Esophagus muscularis mucosa (tissue), 3 donors: ENCODE data around the gene TMEM63C.

Source experiments
- POLR2A ChIP-seq: fragments of 450-650 bp; IDR thresholded peaks from one replicate; pipeline ENCODE4 v1.6.1; 2017; ENCODE audit warnings: antibody characterized with exemption, moderate library complexity, mild to moderate bottlenecking, low read depth
- POLR2AphosphoS5 ChIP-seq, 2 donors: sonication (generic); formaldehyde crosslinking; IDR thresholded peaks; one replicate each; pipeline ENCODE4 v1.6.1; 2017; ENCODE audit warnings: antibody characterized with exemption in 2 of 2
- TF ChIP-seq, protein P1 (sequence below), 3 experiments: fragments of 200-600 bp in 2 of 3; fragments of 450-650 bp in 1 of 3; sonication (generic) in 2 of 3; IDR thresholded peaks; one replicate each; pipeline ENCODE4 v1.5.1; 2017 to 2019; ENCODE audit warnings: antibody characterized with exemption in 3 of 3, mild to moderate bottlenecking in 2 of 3, moderate library complexity in 1 of 3

- TF ChIP-seq, protein P1, sequence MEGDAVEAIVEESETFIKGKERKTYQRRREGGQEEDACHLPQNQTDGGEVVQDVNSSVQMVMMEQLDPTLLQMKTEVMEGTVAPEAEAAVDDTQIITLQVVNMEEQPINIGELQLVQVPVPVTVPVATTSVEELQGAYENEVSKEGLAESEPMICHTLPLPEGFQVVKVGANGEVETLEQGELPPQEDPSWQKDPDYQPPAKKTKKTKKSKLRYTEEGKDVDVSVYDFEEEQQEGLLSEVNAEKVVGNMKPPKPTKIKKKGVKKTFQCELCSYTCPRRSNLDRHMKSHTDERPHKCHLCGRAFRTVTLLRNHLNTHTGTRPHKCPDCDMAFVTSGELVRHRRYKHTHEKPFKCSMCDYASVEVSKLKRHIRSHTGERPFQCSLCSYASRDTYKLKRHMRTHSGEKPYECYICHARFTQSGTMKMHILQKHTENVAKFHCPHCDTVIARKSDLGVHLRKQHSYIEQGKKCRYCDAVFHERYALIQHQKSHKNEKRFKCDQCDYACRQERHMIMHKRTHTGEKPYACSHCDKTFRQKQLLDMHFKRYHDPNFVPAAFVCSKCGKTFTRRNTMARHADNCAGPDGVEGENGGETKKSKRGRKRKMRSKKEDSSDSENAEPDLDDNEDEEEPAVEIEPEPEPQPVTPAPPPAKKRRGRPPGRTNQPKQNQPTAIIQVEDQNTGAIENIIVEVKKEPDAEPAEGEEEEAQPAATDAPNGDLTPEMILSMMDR (IDR thresholded peaks at IDR 0.05) = no peak
- TF ChIP-seq POLR2A (no peak), POLR2AphosphoS5 (IDR thresholded peaks at IDR 0.05) (no peak)
Observed at GRCh38 chr14:77238996-77239395, 57.4 kb downstream of the TMEM63C start.
